Activated naive CD8-positive, alpha-beta T cell (primary cell): Measurements from ENCODE around the gene PLEKHG3.

Source experiments
- H3K27ac Mint-ChIP-seq: one replicate; pipeline ENCODE4 v1.8.0; 2021; ENCODE audit warnings: mixed read lengths
- H3K27me3 Mint-ChIP-seq: one replicate; pipeline ENCODE4 v1.8.0; 2021; ENCODE audit warnings: mixed read lengths
- H3K36me3 Mint-ChIP-seq: one replicate; pipeline ENCODE4 v1.8.0; 2021; ENCODE audit warnings: mixed read lengths
- H3K4me1 Mint-ChIP-seq: one replicate; pipeline ENCODE4 v1.8.0; 2021; ENCODE audit warnings: low read depth, mixed read lengths
- H3K4me3 Mint-ChIP-seq: one replicate; pipeline ENCODE4 v1.8.0; 2021; ENCODE audit warnings: mild to moderate bottlenecking, mixed read lengths
- H3K9me3 Mint-ChIP-seq: one replicate; pipeline ENCODE4 v1.8.0; 2021; ENCODE audit warnings: low read depth, mixed read lengths

The PLEKHG3 gene

GRCh38 chr14:64792231-64792630 lies 88.0 kb downstream of the PLEKHG3 start:
- H3K4me3 Mint-ChIP-seq = no peak overlapping the region
- no peaks in the 10 kb centered on the region for H3K4me1 Mint-ChIP-seq
- H3K27ac Mint-ChIP-seq = no peak overlapping the region
- no peaks in the 10 kb centered on the region for H3K36me3 Mint-ChIP-seq
- H3K9me3 Mint-ChIP-seq = no peaks in the 10 kb centered on the region
- H3K27me3 Mint-ChIP-seq = no peaks in the 10 kb centered on the region

GRCh38 chr14:64792871-64793560 lies 88.8 kb downstream of the PLEKHG3 start:
- H3K9me3 Mint-ChIP-seq = no peaks in the 10 kb centered on the region
- H3K4me1 Mint-ChIP-seq = no peaks in the 10 kb centered on the region
- H3K36me3 Mint-ChIP-seq = no peaks in the 10 kb centered on the region
- H3K27ac Mint-ChIP-seq = no peak overlapping the region
- H3K27me3 Mint-ChIP-seq = no peaks in the 10 kb centered on the region
- no peak overlapping the region for H3K4me3 Mint-ChIP-seq

- H3K4me3 Mint-ChIP-seq = no peak overlapping the region
- no peaks in the 10 kb centered on the region for H3K36me3 Mint-ChIP-seq
- H3K27me3 Mint-ChIP-seq = no peaks in the 10 kb centered on the region
- H3K27ac Mint-ChIP-seq = no peak overlapping the region
- no peaks in the 10 kb centered on the region for H3K4me1 Mint-ChIP-seq
- no peaks in the 10 kb centered on the region for H3K9me3 Mint-ChIP-seq
These were observed 91.0 kb downstream of the PLEKHG3 start for GRCh38 chr14:64795211-64795610.

GRCh38 chr14:64795921-64796320 lies 91.7 kb downstream of the PLEKHG3 start:
- no peaks in the 10 kb centered on the region for H3K9me3 Mint-ChIP-seq
- H3K27me3 Mint-ChIP-seq = no peaks in the 10 kb centered on the region
- no peak overlapping the region for H3K27ac Mint-ChIP-seq
- no peaks in the 10 kb centered on the region for H3K4me1 Mint-ChIP-seq
- no peak overlapping the region for H3K4me3 Mint-ChIP-seq
- H3K36me3 Mint-ChIP-seq = no peaks in the 10 kb centered on the region

- no peaks in the 10 kb centered on the region for H3K27me3 Mint-ChIP-seq
- H3K9me3 Mint-ChIP-seq = no peaks in the 10 kb centered on the region
- no peaks in the 10 kb centered on the region for H3K36me3 Mint-ChIP-seq
- H3K4me1 Mint-ChIP-seq = no peaks in the 10 kb centered on the region
- no peak overlapping the region for H3K4me3 Mint-ChIP-seq
- H3K27ac Mint-ChIP-seq = no peak overlapping the region
These were observed 92.1 kb downstream of the PLEKHG3 start for GRCh38 chr14:64796369-64796768.

GRCh38 chr14:64799555-64799954 lies 95.3 kb downstream of the PLEKHG3 start:
- no peak overlapping the region for H3K27ac Mint-ChIP-seq
- no peaks in the 10 kb centered on the region for H3K27me3 Mint-ChIP-seq
- no peaks in the 10 kb centered on the region for H3K9me3 Mint-ChIP-seq
- H3K4me3 Mint-ChIP-seq = no peak overlapping the region
- no peaks in the 10 kb centered on the region for H3K36me3 Mint-ChIP-seq
- H3K4me1 Mint-ChIP-seq = no peaks in the 10 kb centered on the region
